Left ventricle myocardium inferior (tissue), 1 donor: ENCODE measurements around the gene BRD3OS. TPM values are rescaled to one million over a fixed set of nuclear protein-coding genes. Genes with fewer than 3 reads are reported as not detected.

Experiments used
- DNase-seq: peaks from one replicate; pipeline ENCODE4 v3.0.0-alpha.2; 2020
- H3K27ac ChIP-seq: fragments of 200-600 bp; replicated peaks from 2 replicates; pipeline ENCODE4 v1.8.0; 2021
- H3K27me3 ChIP-seq: fragments of 200-600 bp; 2 replicates; pipeline ENCODE4 v1.8.0; 2021; ENCODE audit warnings: low read depth
- H3K36me3 ChIP-seq: fragments of 200-600 bp; 2 replicates; pipeline ENCODE4 v1.8.0; 2021
- H3K4me1 ChIP-seq: fragments of 200-600 bp; 2 replicates; pipeline ENCODE4 v1.8.0; 2021
- H3K4me3 ChIP-seq: fragments of 200-600 bp; 2 replicates; pipeline ENCODE4 v1.8.0; 2021; ENCODE audit warnings: mild to moderate bottlenecking, moderate library complexity
- H3K9me3 ChIP-seq: fragments of 200-600 bp; replicated peaks from 2 replicates; pipeline ENCODE4 v1.8.0; 2021
- intact Hi-C: fragments of 100-400 bp; cut with micrococcal nuclease; formaldehyde crosslinking; loops from one replicate; pipeline ENCODE4 v1.11.0; 2022
- total RNA-seq: library from RNA; stranded (reverse); fragmentation: NEBNext Ultra II Directional; extraction: Animal tissue kit (Norgen Biotek cat#: 25700); gene quantifications from one replicate; pipeline ENCODE4 v1.2.1, GENCODE V29; 2021
- TF ChIP-seq, protein P1 (sequence below): fragments of 200-600 bp; IDR thresholded peaks from 2 replicates; pipeline ENCODE4 v1.8.0; 2021; ENCODE audit warnings: antibody characterized with exemption, mild to moderate bottlenecking, borderline replicate concordance
- donor health status: DM: no; HTN: yes; CAD: no; lungs with severe emphysema.

BRD3OS gene
- total RNA-seq, 1 donor from 2014 or later = 5.7 TPM

GRCh38 chr9:134011401-134011800 lies 13.9 kb upstream of the BRD3OS start:
- no peak overlapping the region for H3K4me3 ChIP-seq
- no peak for DNase-seq
- TF ChIP-seq, protein P1, sequence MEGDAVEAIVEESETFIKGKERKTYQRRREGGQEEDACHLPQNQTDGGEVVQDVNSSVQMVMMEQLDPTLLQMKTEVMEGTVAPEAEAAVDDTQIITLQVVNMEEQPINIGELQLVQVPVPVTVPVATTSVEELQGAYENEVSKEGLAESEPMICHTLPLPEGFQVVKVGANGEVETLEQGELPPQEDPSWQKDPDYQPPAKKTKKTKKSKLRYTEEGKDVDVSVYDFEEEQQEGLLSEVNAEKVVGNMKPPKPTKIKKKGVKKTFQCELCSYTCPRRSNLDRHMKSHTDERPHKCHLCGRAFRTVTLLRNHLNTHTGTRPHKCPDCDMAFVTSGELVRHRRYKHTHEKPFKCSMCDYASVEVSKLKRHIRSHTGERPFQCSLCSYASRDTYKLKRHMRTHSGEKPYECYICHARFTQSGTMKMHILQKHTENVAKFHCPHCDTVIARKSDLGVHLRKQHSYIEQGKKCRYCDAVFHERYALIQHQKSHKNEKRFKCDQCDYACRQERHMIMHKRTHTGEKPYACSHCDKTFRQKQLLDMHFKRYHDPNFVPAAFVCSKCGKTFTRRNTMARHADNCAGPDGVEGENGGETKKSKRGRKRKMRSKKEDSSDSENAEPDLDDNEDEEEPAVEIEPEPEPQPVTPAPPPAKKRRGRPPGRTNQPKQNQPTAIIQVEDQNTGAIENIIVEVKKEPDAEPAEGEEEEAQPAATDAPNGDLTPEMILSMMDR = no peak
- intact Hi-C loops = no loop called here
- H3K9me3 ChIP-seq = peaks cover 4% of the 10 kb centered on the region
- H3K27ac ChIP-seq = no peak overlapping the region
- peaks cover 9% of the 10 kb centered on the region for H3K27me3 ChIP-seq
- H3K4me1 ChIP-seq = no peaks in the 10 kb centered on the region
- H3K36me3 ChIP-seq = no peaks in the 10 kb centered on the region

- no peak for DNase-seq
- no peak overlapping the region for H3K4me3 ChIP-seq
- no peak overlapping the region for H3K27ac ChIP-seq
- H3K36me3 ChIP-seq = no peaks in the 10 kb centered on the region
- H3K27me3 ChIP-seq = no peaks in the 10 kb centered on the region
- H3K4me1 ChIP-seq = no peaks in the 10 kb centered on the region
- TF ChIP-seq, protein P1 = no peak
- H3K9me3 ChIP-seq = peaks cover 4% of the 10 kb centered on the region
- intact Hi-C loops = no loop called here
These were observed 10.3 kb upstream of the BRD3OS start for GRCh38 chr9:134014946-134015345.

DNA sequence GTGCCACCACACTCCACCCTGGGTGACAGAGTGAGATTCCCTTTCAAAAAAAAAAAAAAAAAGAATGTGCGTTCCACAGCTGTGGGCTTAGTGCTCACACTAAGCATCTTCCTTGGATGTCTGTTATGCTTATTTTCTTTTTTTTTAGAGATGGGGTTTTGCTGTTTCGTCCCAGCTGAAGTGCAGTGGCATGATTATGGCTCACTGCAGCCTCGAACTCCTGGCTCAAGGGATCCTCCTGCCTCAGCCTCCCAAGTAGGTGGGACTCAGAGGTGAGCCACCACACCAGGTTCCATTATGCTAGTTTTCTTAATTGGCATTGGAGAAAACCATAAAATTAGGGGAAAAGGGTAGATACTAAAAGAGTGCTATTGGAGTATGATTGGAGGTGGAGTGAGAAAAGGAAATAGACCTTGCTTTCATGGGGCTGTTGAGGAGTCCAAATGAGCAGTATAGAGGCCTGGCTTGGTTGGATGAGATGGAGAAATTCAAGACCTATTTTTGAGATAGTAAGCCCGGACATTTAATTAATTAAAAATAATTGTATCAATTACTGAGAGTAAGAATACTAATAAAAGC lies 978 bp upstream of the BRD3OS start:
- peak overlapping the region; percentile 78 for H3K4me3 ChIP-seq
- H3K36me3 ChIP-seq = no peaks in the 10 kb centered on the region
- H3K27me3 ChIP-seq = no peaks in the 10 kb centered on the region
- TF ChIP-seq, protein P1 = no peak
- DNase-seq = no peak
- H3K4me1 ChIP-seq = peaks cover 16% of the 10 kb centered on the region
- intact Hi-C loops = no loop called here
- H3K9me3 ChIP-seq = no peaks in the 10 kb centered on the region
- peak overlapping the region; percentile 52 for H3K27ac ChIP-seq

DNA sequence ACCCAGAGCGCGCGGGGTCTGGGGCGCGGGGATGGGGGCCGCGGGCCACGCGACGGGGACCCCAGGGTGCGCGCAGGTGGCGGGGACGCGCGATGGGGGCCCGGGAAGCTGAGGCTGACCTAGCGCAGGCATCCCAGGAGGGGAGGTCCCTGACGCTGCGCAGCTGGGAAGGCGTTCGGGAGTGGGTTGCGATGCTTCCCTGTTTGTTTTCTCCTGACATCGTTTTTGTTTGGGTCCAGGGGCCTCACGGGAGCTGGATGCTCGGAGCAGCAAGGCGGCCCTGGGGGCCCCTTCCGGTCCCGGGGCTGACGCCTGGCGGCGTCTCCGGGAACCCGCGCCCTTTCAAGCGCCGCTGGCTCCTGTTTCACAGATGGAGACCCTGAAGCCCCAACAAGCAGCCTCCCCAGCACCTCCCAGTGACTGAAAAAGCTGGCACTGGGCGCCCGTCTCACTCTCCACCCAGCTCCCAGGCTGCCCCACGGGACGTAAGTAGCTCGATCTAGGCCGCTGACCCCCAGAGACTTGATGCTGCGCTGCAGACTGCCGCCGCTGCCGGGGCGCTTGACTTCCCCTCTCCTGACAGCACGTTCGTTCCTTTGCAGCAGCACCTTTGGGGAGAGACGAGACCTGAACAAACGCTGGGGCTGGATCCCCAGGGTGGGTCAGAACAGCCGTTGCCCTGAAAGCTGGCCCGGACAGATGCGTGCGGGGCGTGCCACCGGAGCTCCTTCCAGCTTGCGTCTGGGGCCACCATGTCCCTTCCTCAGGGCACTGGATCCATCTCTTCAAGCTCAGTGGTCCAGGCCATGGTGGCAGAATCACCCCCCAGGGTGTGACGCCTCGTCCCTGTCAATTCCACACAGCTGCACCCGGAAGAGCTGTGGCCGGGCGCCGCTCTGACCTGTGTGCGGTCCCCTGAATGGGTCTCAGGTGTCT lies 593 bp downstream of the BRD3OS start:
- Histone ChIP-seq H3K27me3 (no peaks in the 10 kb centered on the region), H3K9me3 (no peaks in the 10 kb centered on the region), H3K4me1 (peaks cover 16% of the 10 kb centered on the region), H3K27ac (peak overlapping the region; percentile 74), H3K36me3 (peaks cover 9% of the 10 kb centered on the region), H3K4me3 (peak overlapping the region; percentile 78)
- intact Hi-C loops = no loop called here
- TF ChIP-seq, protein P1 = peak; percentile 28
- DNase-seq = peak; percentile 34

DNA sequence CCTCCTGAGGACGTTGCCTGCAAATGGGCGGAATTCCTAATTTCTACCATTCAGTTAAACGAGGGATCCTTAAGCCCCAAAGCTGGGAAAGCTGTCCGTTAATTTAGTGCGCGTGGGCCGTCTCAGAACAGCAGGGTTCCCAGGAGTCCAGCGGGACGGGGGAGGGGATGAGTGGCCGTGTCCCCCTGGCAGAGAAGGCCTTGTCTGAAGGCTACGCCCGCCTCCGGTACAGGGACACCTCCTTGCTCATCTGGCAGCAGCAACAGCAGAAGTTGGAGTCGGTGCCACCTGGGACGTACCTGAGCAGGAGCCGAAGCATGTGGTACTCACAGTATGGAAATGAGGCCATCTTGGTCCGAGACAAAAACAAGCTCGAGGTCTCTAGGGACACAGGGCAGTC lies 1.3 kb downstream of the BRD3OS start:
- Histone ChIP-seq H3K4me3 (peak overlapping the region; percentile 78), H3K27me3 (no peaks in the 10 kb centered on the region), H3K9me3 (no peaks in the 10 kb centered on the region), H3K36me3 (peaks cover 16% of the 10 kb centered on the region), H3K27ac (no peak overlapping the region), H3K4me1 (peaks cover 16% of the 10 kb centered on the region)
- no peak for DNase-seq
- intact Hi-C loops = no loop called here
- TF ChIP-seq, protein P1 = no peak
